Measurements from ENCODE around the gene ZNF790.

DNA sequence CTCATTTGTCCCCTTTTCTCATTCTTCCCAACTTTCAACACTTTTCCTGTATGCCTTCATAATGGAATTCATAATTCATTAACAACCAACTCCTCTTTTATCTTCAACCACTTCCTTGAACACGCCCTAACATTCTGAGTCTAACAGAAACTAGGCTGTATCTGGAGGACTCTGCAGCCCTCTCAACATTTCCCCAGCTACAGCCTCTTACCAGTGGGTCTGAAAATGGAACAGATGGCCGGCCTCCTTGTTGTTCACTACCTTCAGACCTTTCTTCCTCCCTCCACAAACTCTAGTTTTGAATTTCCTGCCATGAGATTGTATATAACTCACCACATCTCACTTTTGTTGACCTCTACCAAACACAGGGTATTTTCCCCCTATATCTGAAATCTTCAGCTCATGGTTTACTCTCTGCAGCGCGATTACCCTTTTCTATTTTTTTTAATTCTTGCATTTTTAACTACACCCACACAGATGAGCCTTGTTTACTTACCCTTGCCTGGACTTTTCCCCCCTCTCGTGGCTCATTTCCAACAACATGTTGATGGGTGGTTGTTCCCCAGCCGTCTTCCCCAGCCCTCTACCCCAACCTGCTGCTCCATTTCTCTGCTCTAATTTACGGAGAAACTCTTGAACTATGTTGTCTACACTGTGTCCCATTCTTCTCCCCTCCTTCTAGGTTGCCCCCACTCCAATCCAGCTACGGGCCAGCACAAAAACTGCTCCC lies 846 bp downstream of the ZNF790 start:
- TF ChIP-seq, protein P1, sequence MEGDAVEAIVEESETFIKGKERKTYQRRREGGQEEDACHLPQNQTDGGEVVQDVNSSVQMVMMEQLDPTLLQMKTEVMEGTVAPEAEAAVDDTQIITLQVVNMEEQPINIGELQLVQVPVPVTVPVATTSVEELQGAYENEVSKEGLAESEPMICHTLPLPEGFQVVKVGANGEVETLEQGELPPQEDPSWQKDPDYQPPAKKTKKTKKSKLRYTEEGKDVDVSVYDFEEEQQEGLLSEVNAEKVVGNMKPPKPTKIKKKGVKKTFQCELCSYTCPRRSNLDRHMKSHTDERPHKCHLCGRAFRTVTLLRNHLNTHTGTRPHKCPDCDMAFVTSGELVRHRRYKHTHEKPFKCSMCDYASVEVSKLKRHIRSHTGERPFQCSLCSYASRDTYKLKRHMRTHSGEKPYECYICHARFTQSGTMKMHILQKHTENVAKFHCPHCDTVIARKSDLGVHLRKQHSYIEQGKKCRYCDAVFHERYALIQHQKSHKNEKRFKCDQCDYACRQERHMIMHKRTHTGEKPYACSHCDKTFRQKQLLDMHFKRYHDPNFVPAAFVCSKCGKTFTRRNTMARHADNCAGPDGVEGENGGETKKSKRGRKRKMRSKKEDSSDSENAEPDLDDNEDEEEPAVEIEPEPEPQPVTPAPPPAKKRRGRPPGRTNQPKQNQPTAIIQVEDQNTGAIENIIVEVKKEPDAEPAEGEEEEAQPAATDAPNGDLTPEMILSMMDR (conservative IDR thresholded peaks at IDR 0.05; ENCODE audit: low read length): no peak
- TF ChIP-seq EZH2phosphoT487 (IDR thresholded peaks at IDR 0.05; ENCODE audit: borderline replicate concordance): no peak
